GM19467 (cell line): Measurements from ENCODE around the gene ZNF304.

Experiments
- ATAC-seq: cut with Tn5 transposase; IDR thresholded peaks from one replicate; pipeline ENCODE4 v1.9.1; 2021; ENCODE audit warnings: mild to moderate bottlenecking, moderate library complexity; ENCODE audit not compliant: unreplicated experiment

The ZNF304 gene

DNA sequence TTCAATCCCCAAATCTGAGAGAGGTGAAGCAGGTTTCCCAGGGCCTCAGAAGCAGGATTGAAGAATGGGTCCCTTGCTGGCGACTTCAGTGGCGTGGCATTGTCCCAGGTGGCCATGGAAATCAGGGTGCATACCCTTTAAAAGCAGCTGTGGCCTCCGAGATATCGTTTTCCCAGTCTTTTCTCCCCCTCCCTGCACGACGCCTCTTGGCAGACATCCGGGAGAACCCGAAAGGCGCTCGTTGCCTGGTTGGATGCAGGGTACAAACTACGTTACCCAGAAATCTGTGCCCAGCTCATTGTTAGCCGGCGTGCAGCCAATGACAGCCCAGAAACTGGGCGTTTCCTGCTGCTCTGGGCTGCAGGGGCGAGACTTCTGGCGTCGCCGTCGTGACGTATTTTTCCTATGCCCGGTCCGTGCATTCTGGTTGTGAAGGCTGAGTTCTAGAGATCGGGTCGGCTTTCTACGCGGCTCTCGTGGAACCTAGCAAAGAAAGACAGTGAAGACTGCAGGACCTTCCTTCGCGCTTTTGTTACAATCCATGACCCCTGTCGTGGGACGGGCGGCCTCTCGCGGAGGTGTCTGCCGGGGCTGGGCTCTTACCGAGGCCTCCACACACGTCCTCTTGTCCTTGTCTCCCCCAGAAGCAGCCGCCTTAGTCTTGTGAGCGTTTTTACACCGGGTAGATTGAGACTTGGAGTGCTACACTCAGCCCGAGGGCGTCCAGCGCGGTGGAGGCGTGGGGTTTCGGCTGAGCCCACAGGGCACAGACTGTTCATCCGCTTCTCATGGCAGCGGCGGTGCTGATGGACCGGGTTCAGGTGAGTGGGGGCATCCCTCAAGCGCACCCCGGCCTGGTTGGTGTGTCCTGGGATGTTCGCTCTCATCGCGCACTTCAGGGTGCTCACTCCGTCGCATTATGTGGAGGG lies at the start of gene ZNF304:
Gene ZNF304 (plus strand): TSS at position 395 of the 929 bp plus-strand sequence. CDS start 394 bp downstream, at position 789.
- ATAC-seq = peak; percentile 96

GRCh38 chr19:57302020-57302465 lies 49.0 kb upstream of the ZNF304 start:
- ATAC-seq = no peak

DNA sequence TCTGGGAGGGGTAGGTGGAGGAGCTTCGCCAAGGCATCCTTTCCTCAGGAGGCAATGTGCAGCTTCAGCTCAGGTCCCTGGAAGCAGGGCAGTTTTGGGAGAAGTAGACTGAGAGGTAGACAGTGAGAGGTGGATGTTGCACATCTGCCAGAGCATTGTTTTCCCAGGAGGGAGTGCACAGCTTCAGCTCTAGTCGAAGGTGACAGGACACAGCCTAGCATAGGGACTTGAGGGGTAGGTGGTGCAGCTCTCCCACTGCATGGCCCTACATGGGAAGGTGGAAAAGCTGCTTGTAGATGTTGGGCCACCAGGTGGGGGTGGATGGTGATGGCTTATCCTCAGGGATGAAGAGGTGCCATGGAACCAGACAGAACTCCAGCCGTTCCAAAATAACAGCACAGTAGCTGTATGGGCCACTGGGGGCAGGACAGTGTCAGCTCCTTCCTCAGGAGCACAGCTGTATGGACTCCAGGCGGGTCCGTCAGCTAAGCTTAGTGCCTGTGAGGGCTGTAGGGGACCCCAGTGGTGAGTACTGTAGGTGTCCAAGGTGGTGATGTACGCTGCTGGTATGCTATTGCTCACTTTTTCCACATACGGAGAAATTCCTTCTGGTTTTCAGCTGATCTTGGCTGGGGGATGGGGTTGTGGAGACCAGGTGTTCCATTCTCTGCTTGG lies 48.2 kb upstream of the ZNF304 start:
- no peak for ATAC-seq

GRCh38 chr19:57305056-57305455 lies 46.0 kb upstream of the ZNF304 start:
- no peak for ATAC-seq

DNA sequence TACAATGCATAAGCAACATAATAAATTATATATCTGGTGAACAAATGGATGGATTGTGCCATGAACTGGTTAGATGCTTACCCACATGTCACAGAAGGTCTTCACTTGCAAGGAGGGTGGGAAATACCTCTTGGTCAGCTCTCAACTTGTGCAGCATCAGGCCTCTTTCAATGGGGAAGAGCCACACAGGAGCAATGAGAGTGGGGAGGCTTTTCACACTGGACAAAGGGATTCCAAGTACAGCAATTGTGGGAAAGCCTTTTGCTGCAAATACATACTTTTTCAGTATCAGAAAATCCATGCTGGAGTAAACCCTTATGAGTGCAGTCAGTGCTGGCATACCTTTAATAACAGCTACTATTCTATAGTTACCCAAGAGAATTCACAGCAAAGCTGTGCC lies 42.6 kb upstream of the ZNF304 start:
- ATAC-seq = no peak

DNA sequence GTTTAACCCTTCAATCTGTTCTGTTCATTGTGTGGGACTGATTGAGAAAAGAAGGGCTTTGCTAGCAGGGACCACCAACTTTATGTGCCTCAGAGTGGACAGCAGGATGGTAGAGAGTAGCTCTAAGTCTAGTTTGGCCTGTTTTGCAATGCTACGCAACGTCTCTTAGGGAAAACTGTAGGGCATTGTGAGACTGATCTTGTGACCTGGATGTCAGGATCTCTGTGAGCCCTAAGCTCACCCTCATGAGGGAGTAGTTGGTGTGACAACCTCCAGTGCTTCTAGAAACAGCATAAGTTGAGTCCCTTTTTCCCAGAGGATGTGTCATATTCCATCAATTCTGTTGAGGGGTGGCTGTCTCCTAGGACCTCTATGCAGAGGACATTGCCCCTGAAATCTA lies 40.3 kb upstream of the ZNF304 start:
- ATAC-seq = no peak

- ATAC-seq = no peak
These were observed 36.9 kb upstream of the ZNF304 start for GRCh38 chr19:57314146-57314545.

- ATAC-seq = no peak
These were observed 33.6 kb upstream of the ZNF304 start for GRCh38 chr19:57317503-57317902.

GRCh38 chr19:57319869-57320179 lies 31.2 kb upstream of the ZNF304 start:
- peak; percentile 20 for ATAC-seq

- peak; percentile 94 for ATAC-seq
These were observed 30.6 kb upstream of the ZNF304 start, which contains the start of gene ZNF543 for GRCh38 chr19:57320180-57321084. TSS of gene ZNF543 (plus strand) at chr19:57320472. CDS start at chr19:57320854, 382 bp downstream.

DNA sequence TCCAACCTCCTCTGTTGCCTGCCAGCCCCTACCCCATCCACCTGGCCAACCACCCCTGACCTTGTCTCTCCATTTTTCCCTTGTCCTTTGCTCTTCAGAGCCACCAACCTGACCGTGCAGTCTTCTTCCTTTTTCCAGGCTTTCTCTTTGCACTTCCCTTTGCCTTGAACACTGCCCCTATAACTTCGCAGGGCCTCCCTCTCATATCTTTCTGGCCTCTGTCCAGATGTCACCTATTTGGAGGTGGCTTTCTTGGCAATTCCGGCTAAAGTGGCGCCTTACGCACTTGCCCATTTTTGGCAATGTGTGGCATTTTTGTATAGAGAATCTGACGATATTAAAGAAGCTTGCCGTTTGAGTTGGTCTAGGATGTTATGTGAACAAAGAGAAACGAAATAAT lies 30.0 kb upstream of the ZNF304 start:
- ATAC-seq = no peak

- ATAC-seq = no peak
These were observed 29.3 kb upstream of the ZNF304 start for GRCh38 chr19:57321751-57322150.

GRCh38 chr19:57324992-57325391 lies 26.1 kb upstream of the ZNF304 start:
- ATAC-seq = no peak

GRCh38 chr19:57327993-57328392 lies 23.1 kb upstream of the ZNF304 start:
- ATAC-seq = no peak

DNA sequence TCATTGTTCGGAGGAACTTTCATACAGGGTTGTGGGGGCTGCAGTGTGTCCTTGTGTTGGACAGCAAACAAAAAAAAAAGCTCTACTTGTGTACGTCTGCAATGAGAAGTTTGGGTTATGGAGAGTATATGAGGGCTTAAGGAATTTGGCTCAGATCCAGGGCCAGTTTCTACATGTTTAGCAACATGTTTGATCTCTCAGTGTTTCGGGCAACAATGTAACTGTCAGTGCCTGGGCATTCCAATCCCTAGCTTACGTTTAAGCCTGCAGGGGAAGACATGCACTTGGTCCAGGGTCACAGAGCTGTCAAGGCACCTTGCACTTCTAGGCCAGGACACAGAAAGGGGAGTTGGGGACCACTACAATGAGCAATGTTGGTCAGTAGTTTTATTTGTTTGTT lies 16.9 kb upstream of the ZNF304 start:
- no peak for ATAC-seq

- ATAC-seq = no peak
These were observed 12.2 kb upstream of the ZNF304 start for GRCh38 chr19:57338877-57339276.

GRCh38 chr19:57342582-57342981 lies 8.5 kb upstream of the ZNF304 start:
- ATAC-seq = no peak

GRCh38 chr19:57348136-57348535 lies 2.9 kb upstream of the ZNF304 start:
- ATAC-seq = no peak

GRCh38 chr19:57351867-57352266 lies 796 bp downstream of the ZNF304 start:
- no peak for ATAC-seq

DNA sequence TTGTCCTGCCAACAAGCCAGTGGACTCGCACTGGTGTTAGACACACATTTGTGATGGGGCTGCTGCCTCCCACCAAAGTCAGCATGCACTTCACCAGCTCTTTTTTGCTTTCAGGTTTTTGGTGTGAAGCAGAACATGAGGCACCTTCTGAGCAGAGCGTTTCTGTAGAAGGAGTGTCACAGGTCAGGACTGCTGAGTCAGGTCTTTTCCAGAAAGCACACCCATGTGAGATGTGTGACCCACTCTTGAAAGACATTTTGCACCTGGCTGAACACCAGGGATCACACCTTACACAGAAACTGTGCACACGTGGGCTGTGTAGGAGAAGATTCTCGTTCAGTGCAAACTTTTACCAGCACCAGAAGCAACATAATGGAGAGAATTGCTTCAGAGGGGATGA lies 4.8 kb downstream of the ZNF304 start:
- ATAC-seq = no peak

GRCh38 chr19:57357406-57357805 lies 6.3 kb downstream of the ZNF304 start:
- no peak for ATAC-seq
